ENCODE data around the gene UBE2Q2. TPM values are rescaled to one million over a fixed set of nuclear protein-coding genes. Genes with fewer than 3 reads are reported as not detected.

UBE2Q2 gene
- total RNA-seq, 1 experiment from 2014 or later, result 27.0 TPM

DNA sequence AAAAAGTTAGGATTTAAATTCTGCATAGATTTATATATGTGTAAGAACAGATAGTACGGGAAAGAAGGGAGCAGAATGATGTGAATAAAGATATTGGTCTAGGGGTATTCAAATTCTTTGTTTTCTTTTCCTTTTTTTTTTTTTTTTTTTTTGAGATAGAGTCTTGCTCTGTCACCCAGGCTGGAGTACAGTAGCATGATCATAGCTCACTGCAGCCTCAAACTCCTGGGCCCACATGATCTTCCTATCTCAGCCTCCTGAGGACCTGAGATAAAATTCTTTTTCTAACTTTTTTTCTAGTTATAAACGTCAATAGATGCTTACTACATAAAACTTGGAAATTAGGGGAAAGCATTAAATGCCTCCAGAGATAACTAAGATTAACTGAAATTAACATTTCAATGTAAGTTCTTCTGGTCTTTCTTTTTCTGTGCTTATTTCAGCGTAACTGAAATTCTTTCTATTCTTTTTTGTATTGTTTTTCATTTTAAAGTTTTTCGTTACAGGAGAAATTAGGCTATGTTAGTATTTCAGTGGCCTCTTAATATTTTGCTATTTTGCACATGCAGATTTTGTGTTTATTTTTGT is 29.2 kb downstream of the UBE2Q2 start:
- Mint-ChIP-seq H3K36me3 (peaks cover 51% of the 10 kb centered on the region), H3K9me3 (no peaks in the 10 kb centered on the region), H3K27ac (peak overlapping the region; percentile 72; the same call in 1 of the 2 replicates), H3K27me3 (ENCODE audit: low read depth) (no peaks in the 10 kb centered on the region), H3K4me1 (peaks cover 64% of the 10 kb centered on the region), H3K4me3 (no peak overlapping the region; the same call in 1 of the 2 replicates)
- ChIA-PET POLR2A (interaction anchor here (0.6 kb wide), 2 partner anchors 31 to 317 kb away, joined by 4 to 5 read pairs; no protein-coding TSS in a partner anchor), CTCF (interaction anchor here (0.6 to 1.5 kb wide), 5 partner anchors 12 to 1761 kb away, joined by 3 read pairs; no protein-coding TSS in a partner anchor)
- TF ChIP-seq, protein P1, sequence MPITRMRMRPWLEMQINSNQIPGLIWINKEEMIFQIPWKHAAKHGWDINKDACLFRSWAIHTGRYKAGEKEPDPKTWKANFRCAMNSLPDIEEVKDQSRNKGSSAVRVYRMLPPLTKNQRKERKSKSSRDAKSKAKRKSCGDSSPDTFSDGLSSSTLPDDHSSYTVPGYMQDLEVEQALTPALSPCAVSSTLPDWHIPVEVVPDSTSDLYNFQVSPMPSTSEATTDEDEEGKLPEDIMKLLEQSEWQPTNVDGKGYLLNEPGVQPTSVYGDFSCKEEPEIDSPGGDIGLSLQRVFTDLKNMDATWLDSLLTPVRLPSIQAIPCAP (CRISPR knock-in tag; IDR thresholded peaks at IDR 0.05), result no peak
- TF ChIP-seq, protein P2, sequence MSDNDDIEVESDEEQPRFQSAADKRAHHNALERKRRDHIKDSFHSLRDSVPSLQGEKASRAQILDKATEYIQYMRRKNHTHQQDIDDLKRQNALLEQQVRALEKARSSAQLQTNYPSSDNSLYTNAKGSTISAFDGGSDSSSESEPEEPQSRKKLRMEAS (CRISPR knock-in tag; IDR thresholded peaks at IDR 0.05), result no peak
- no peak for TF ChIP-seq TCF7 (CRISPR knock-in tag; IDR thresholded peaks at IDR 0.05; ENCODE audit: low read depth)
- TF ChIP-seq NR1H2 (CRISPR knock-in tag; IDR thresholded peaks at IDR 0.05), result no peak
- no peak for TF ChIP-seq ZBTB21 (CRISPR knock-in tag; IDR thresholded peaks at IDR 0.05; ENCODE audit: borderline replicate concordance)
- TF ChIP-seq, protein P3, sequence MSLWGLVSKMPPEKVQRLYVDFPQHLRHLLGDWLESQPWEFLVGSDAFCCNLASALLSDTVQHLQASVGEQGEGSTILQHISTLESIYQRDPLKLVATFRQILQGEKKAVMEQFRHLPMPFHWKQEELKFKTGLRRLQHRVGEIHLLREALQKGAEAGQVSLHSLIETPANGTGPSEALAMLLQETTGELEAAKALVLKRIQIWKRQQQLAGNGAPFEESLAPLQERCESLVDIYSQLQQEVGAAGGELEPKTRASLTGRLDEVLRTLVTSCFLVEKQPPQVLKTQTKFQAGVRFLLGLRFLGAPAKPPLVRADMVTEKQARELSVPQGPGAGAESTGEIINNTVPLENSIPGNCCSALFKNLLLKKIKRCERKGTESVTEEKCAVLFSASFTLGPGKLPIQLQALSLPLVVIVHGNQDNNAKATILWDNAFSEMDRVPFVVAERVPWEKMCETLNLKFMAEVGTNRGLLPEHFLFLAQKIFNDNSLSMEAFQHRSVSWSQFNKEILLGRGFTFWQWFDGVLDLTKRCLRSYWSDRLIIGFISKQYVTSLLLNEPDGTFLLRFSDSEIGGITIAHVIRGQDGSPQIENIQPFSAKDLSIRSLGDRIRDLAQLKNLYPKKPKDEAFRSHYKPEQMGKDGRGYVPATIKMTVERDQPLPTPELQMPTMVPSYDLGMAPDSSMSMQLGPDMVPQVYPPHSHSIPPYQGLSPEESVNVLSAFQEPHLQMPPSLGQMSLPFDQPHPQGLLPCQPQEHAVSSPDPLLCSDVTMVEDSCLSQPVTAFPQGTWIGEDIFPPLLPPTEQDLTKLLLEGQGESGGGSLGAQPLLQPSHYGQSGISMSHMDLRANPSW (CRISPR knock-in tag; conservative IDR thresholded peaks at IDR 0.05; ENCODE audit: low read depth), result no peak
- TF ChIP-seq FOXP1 (CRISPR knock-in tag; IDR thresholded peaks at IDR 0.05; ENCODE audit: borderline replicate concordance), result no peak
- TF ChIP-seq, protein P4, sequence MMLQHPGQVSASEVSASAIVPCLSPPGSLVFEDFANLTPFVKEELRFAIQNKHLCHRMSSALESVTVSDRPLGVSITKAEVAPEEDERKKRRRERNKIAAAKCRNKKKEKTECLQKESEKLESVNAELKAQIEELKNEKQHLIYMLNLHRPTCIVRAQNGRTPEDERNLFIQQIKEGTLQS (CRISPR knock-in tag; conservative IDR thresholded peaks at IDR 0.05), result no peak
- TF ChIP-seq TEAD4 (CRISPR knock-in tag; IDR thresholded peaks at IDR 0.05), result no peak
- no peak for TF ChIP-seq JAZF1 (CRISPR knock-in tag; IDR thresholded peaks at IDR 0.05)
- DNase-seq (ENCODE audit: low spot score) (no peak), ATAC-seq (no peak)

DNA sequence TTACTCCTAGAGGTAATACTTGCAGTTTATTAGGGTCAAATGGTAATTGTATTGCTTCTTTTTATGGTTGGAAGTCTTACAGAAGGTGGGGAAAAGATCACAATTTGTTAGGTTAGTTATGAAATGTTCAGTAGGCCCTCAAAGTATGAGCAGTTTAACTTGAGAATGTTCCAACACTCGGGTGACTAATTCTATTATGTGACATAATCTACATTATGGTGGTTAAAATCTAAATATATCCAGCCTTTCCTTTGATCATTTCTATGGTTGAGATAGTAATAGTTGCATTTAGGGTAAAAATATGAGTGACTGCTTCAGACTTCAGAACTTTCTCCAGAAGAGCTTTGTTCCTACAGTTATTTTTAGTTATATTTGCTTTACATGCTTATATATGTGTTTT is 40.8 kb downstream of the UBE2Q2 start:
- ChIA-PET POLR2A (no interaction called here), CTCF (interaction anchor here (1.1 to 4.3 kb wide), 9 partner anchors 16 to 74 kb away, joined by 3 to 26 read pairs (median 5); no protein-coding TSS in a partner anchor)
- ATAC-seq (no peak), DNase-seq (ENCODE audit: low spot score) (no peak)
- Mint-ChIP-seq H3K4me1 (peaks cover 10% of the 10 kb centered on the region), H3K36me3 (peaks cover 14% of the 10 kb centered on the region), H3K27me3 (ENCODE audit: low read depth) (no peaks in the 10 kb centered on the region), H3K9me3 (no peaks in the 10 kb centered on the region), H3K27ac (no peak overlapping the region), H3K4me3 (no peak overlapping the region)
- no peak for TF ChIP-seq TP53 (CRISPR knock-in tag; IDR thresholded peaks at IDR 0.05)
- TF ChIP-seq, protein P5, sequence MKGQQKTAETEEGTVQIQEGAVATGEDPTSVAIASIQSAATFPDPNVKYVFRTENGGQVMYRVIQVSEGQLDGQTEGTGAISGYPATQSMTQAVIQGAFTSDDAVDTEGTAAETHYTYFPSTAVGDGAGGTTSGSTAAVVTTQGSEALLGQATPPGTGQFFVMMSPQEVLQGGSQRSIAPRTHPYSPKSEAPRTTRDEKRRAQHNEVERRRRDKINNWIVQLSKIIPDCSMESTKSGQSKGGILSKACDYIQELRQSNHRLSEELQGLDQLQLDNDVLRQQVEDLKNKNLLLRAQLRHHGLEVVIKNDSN (CRISPR knock-in tag; IDR thresholded peaks at IDR 0.05), result no peak
- TF ChIP-seq CBFB (CRISPR knock-in tag; IDR thresholded peaks at IDR 0.05; ENCODE audit: low read depth), result no peak
- TF ChIP-seq, protein P6, sequence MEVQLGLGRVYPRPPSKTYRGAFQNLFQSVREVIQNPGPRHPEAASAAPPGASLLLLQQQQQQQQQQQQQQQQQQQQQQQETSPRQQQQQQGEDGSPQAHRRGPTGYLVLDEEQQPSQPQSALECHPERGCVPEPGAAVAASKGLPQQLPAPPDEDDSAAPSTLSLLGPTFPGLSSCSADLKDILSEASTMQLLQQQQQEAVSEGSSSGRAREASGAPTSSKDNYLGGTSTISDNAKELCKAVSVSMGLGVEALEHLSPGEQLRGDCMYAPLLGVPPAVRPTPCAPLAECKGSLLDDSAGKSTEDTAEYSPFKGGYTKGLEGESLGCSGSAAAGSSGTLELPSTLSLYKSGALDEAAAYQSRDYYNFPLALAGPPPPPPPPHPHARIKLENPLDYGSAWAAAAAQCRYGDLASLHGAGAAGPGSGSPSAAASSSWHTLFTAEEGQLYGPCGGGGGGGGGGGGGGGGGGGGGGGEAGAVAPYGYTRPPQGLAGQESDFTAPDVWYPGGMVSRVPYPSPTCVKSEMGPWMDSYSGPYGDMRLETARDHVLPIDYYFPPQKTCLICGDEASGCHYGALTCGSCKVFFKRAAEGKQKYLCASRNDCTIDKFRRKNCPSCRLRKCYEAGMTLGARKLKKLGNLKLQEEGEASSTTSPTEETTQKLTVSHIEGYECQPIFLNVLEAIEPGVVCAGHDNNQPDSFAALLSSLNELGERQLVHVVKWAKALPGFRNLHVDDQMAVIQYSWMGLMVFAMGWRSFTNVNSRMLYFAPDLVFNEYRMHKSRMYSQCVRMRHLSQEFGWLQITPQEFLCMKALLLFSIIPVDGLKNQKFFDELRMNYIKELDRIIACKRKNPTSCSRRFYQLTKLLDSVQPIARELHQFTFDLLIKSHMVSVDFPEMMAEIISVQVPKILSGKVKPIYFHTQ (CRISPR knock-in tag; IDR thresholded peaks at IDR 0.05), result no peak
- TF ChIP-seq CREB1 (CRISPR knock-in tag; IDR thresholded peaks at IDR 0.05), result no peak
- TF ChIP-seq RORB (CRISPR knock-in tag; IDR thresholded peaks at IDR 0.05), result no peak
- TF ChIP-seq KAT7 (CRISPR knock-in tag; IDR thresholded peaks at IDR 0.05; ENCODE audit: borderline replicate concordance), result no peak
- TF ChIP-seq, protein P7, sequence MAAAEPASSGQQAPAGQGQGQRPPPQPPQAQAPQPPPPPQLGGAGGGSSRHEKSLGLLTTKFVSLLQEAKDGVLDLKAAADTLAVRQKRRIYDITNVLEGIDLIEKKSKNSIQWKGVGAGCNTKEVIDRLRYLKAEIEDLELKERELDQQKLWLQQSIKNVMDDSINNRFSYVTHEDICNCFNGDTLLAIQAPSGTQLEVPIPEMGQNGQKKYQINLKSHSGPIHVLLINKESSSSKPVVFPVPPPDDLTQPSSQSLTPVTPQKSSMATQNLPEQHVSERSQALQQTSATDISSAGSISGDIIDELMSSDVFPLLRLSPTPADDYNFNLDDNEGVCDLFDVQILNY (CRISPR knock-in tag; IDR thresholded peaks at IDR 0.05), result no peak
- no peak for TF ChIP-seq NR2C2 (CRISPR knock-in tag; IDR thresholded peaks at IDR 0.05)
- TF ChIP-seq, protein P8, sequence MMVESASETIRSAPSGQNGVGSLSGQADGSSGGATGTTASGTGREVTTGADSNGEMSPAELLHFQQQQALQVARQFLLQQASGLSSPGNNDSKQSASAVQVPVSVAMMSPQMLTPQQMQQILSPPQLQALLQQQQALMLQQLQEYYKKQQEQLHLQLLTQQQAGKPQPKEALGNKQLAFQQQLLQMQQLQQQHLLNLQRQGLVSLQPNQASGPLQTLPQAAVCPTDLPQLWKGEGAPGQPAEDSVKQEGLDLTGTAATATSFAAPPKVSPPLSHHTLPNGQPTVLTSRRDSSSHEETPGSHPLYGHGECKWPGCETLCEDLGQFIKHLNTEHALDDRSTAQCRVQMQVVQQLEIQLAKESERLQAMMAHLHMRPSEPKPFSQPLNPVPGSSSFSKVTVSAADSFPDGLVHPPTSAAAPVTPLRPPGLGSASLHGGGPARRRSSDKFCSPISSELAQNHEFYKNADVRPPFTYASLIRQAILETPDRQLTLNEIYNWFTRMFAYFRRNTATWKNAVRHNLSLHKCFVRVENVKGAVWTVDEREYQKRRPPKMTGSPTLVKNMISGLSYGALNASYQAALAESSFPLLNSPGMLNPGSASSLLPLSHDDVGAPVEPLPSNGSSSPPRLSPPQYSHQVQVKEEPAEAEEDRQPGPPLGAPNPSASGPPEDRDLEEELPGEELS (CRISPR knock-in tag; IDR thresholded peaks at IDR 0.05), result no peak
- TF ChIP-seq NR1H2 (CRISPR knock-in tag; IDR thresholded peaks at IDR 0.05), result no peak

Data from WTC11 (cell line).